Keratinocyte (primary cell): ENCODE data around the gene NEK10. TPM values are rescaled to one million over a fixed set of nuclear protein-coding genes. Genes with fewer than 3 reads are reported as not detected.

ENCODE experiments used
- DNase-seq: peaks from one replicate; pipeline ENCODE4 v3.0.0-alpha.2; 2011; ENCODE audit warnings: low read depth, missing footprints, low spot score
- FAIRE-seq: peaks from 2 replicates; lab custom pipeline; 2011; peaks lifted over from hg19 to GRCh38; lab: Jason Lieb, UNC
- H2AFZ ChIP-seq: 2 replicates; pipeline ENCODE4 v1.6.0; 2012; ENCODE audit warnings: low read length, control low read depth, inconsistent platforms; ENCODE audit not compliant: control insufficient read depth
- H3K27ac ChIP-seq: 2 replicates; pipeline ENCODE4 v1.5.1; 2011; ENCODE audit warnings: low read length; ENCODE audit not compliant: control insufficient read depth, insufficient read depth
- H3K27me3 ChIP-seq: 3 replicates; pipeline ENCODE4 v1.6.0; 2011; ENCODE audit warnings: low read length; ENCODE audit not compliant: control insufficient read depth, insufficient read depth; ENCODE audit errors: extremely low read depth
- H3K36me3 ChIP-seq, 2 experiments: 2 replicates in 1 of 2; 3 replicates in 1 of 2; pipeline ENCODE4 v1.5.1; 2011; ENCODE audit warnings: low read length in 2 of 2, mild to moderate bottlenecking in 1 of 2; ENCODE audit not compliant: control insufficient read depth in 2 of 2, insufficient read depth in 2 of 2; ENCODE audit errors: extremely low read depth in 1 of 2
- H3K4me1 ChIP-seq: 3 replicates; pipeline ENCODE4 v1.5.1; 2011; ENCODE audit warnings: low read length; ENCODE audit not compliant: control insufficient read depth, insufficient read depth; ENCODE audit errors: extremely low read depth
- H3K4me2 ChIP-seq: 3 replicates; pipeline ENCODE4 v1.6.0; 2011; ENCODE audit warnings: low read depth, low read length; ENCODE audit not compliant: control insufficient read depth, insufficient read depth; ENCODE audit errors: extremely low read depth
- H3K4me3 ChIP-seq, 3 experiments: fragments of 200-600 bp in 1 of 3; sonication (generic) in 1 of 3; 2 replicates in 2 of 3; 3 replicates in 1 of 3; pipeline ENCODE4 v1.5.1; 2011 to 2016; ENCODE audit warnings: low read length in 3 of 3, mild to moderate bottlenecking in 3 of 3, control low read depth in 2 of 3, inconsistent platforms in 1 of 3, low read depth in 1 of 3, mixed read lengths in 1 of 3, mixed run types in 1 of 3, moderate library complexity in 1 of 3; ENCODE audit not compliant: control insufficient read depth in 2 of 3, insufficient read depth in 2 of 3; ENCODE audit errors: extremely low read depth in 1 of 3
- H3K79me2 ChIP-seq: 2 replicates; pipeline ENCODE4 v1.6.0; 2012; ENCODE audit warnings: low read length; ENCODE audit not compliant: control insufficient read depth, insufficient read depth
- H3K9ac ChIP-seq: 3 replicates; pipeline ENCODE4 v1.6.0; 2011; ENCODE audit warnings: low read length; ENCODE audit not compliant: control insufficient read depth, insufficient read depth; ENCODE audit errors: extremely low read depth
- H3K9me1 ChIP-seq: 3 replicates; pipeline ENCODE4 v1.6.0; 2011; ENCODE audit warnings: low read length; ENCODE audit not compliant: control insufficient read depth, insufficient read depth; ENCODE audit errors: extremely low read depth
- H3K9me3 ChIP-seq: 2 replicates; pipeline ENCODE4 v1.5.1; 2012; ENCODE audit warnings: low read depth, low read length; ENCODE audit not compliant: control insufficient read depth
- H4K20me1 ChIP-seq: 3 replicates; pipeline ENCODE4 v1.6.0; 2011; ENCODE audit warnings: low read length; ENCODE audit not compliant: control insufficient read depth, insufficient read depth; ENCODE audit errors: extremely low read depth
- EZH2 ChIP-seq: IDR thresholded peaks from one replicate; pipeline ENCODE4 v1.6.1; 2012; ENCODE audit warnings: inconsistent platforms, mild to moderate bottlenecking, low read length, moderate library complexity
- dilution Hi-C: fragments of 300-500 bp; cut with MboI; formaldehyde crosslinking; loops from one replicate; pipeline ENCODE4 v1.7.0; 2020; ENCODE audit warnings: low sequenced_read_pairs; ENCODE audit not compliant: extremely low pct_ligation_motif_present
- polyA plus RNA-seq, 5 experiments: library from polyadenylated mRNA; depleted of rRNA in 3 of 5; stranded (reverse) in 3 of 5; stranded (forward) in 1 of 5; unstranded in 1 of 5; fragments of >200 nt; gene quantifications; 1 replicate in 1 of 5; 2 replicates in 3 of 5; 3 replicates in 1 of 5; pipeline versions ENCODE4 v1.2.1 to v1.2.3, GENCODE V29; 2011 to 2012; ENCODE audit warnings: missing spikeins in 2 of 5, low read depth in 1 of 5, low replicate concordance in 1 of 5
- TF ChIP-seq, protein P1 (sequence below), 3 experiments: IDR thresholded peaks in 1 of 3; conservative IDR thresholded peaks in 1 of 3; optimal IDR thresholded peaks in 1 of 3; 2 replicates in 2 of 3; 3 replicates in 1 of 3; pipeline versions ENCODE3 to v1.5.1; 2011; ENCODE audit warnings: low read length in 3 of 3, mild to moderate bottlenecking in 3 of 3, moderate library complexity in 2 of 3, control low read depth in 1 of 3, inconsistent platforms in 1 of 3; ENCODE audit not compliant: insufficient read depth in 2 of 3; ENCODE audit errors: extremely low read depth in 1 of 3

NEK10 gene
- polyA plus RNA-seq, 1 donor (not counting 4 experiments of a cell fraction or from before 2014, with no cell fraction given): 0.98 TPM

DNA sequence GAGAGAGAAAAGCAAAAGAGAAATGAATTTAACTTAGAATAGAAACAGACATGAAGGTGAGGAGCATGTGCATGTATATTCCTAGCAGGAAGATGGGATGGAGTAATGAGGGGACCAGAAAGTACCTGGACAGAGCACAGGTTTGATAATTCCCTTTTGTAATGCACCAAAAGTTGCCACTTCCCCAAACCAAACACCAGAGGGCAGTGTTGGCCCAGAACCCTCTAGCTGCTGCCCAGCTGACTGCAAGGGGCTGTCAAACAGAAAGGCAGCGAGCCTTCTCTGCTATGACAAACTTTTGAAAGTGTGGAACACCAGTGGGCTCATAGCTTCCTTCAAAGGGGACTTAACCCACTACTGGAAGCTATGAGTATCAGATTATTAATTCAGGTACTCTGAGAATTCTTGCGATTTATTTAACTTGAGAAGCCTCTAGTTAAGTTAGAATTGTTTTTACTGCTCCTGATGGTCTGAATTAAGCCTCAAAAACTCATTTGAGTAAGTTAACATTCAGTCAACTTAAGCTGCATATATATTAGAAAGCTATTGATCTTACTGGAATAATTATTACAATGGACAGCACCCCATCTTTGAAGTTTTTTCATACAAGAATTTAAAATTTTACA lies 234.9 kb downstream of the NEK10 start:
- no peak for TF ChIP-seq EZH2
- TF ChIP-seq, protein P1, sequence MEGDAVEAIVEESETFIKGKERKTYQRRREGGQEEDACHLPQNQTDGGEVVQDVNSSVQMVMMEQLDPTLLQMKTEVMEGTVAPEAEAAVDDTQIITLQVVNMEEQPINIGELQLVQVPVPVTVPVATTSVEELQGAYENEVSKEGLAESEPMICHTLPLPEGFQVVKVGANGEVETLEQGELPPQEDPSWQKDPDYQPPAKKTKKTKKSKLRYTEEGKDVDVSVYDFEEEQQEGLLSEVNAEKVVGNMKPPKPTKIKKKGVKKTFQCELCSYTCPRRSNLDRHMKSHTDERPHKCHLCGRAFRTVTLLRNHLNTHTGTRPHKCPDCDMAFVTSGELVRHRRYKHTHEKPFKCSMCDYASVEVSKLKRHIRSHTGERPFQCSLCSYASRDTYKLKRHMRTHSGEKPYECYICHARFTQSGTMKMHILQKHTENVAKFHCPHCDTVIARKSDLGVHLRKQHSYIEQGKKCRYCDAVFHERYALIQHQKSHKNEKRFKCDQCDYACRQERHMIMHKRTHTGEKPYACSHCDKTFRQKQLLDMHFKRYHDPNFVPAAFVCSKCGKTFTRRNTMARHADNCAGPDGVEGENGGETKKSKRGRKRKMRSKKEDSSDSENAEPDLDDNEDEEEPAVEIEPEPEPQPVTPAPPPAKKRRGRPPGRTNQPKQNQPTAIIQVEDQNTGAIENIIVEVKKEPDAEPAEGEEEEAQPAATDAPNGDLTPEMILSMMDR (optimal IDR thresholded peaks at IDR 0.05 in 1 of 3, IDR thresholded peaks at IDR 0.05 in 1 of 3, conservative IDR thresholded peaks at IDR 0.05 in 1 of 3; ENCODE audit: extremely low read depth in 1 of 3, insufficient read depth in 2 of 3, low read length in 3 of 3): peak; percentile 88 to 92 (median 88)
- no peak for FAIRE-seq

DNA sequence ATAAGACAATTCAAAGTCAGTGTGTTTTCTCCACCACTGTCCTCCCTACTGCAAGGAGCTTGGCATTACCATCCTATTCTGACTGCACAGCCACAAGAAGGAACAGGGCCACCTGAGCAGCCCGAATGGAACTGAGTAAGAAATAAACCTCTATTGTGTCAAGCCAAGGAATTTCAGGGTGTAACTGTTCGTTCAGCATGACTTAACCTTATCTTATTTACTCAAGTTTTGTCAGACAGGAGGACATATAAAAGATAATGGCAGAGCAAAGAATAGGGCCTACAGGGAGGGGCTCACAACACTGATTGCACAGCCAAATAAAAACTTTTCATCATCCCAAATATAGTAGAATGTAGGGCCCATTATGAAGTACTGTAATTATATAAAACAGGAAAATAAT lies 236.1 kb downstream of the NEK10 start:
- H4K20me1 ChIP-seq: no peaks in the 10 kb centered on the region
- H3K79me2 ChIP-seq: no peaks in the 10 kb centered on the region
- no peaks in the 10 kb centered on the region for H3K36me3 ChIP-seq
- H3K9ac ChIP-seq: no peak overlapping the region
- H3K9me3 ChIP-seq: no peaks in the 10 kb centered on the region
- no peak overlapping the region for H3K4me2 ChIP-seq
- dilution Hi-C loops: loop anchor here (25.0 kb wide), 1 partner anchor 129 kb away; no protein-coding TSS in a partner anchor
- FAIRE-seq (no peak), DNase-seq (no peak)
- no peaks in the 10 kb centered on the region for H3K4me1 ChIP-seq
- no peak overlapping the region for H3K27ac ChIP-seq
- H3K27me3 ChIP-seq: no peaks in the 10 kb centered on the region
- TF ChIP-seq, protein P1 (optimal IDR thresholded peaks at IDR 0.05 in 1 of 3, IDR thresholded peaks at IDR 0.05 in 1 of 3, conservative IDR thresholded peaks at IDR 0.05 in 1 of 3; ENCODE audit: extremely low read depth in 1 of 3, insufficient read depth in 2 of 3, low read length in 3 of 3): no peak
- no peak for TF ChIP-seq EZH2
- H3K9me1 ChIP-seq: no peaks in the 10 kb centered on the region
- no peak overlapping the region for H3K4me3 ChIP-seq
- H2AFZ ChIP-seq: no peak overlapping the region

More for the DNA sequence above, 234.9 kb downstream of the NEK10 start:
- dilution Hi-C loops: loop anchor here (25.0 kb wide), 1 partner anchor 128 kb away; no protein-coding TSS in a partner anchor
- Histone ChIP-seq H3K9me1 (no peaks in the 10 kb centered on the region), H3K9ac (no peak overlapping the region), H3K36me3 (no peaks in the 10 kb centered on the region), H3K27ac (no peak overlapping the region), H2AFZ (no peak overlapping the region), H3K4me3 (no peak overlapping the region), H3K27me3 (no peaks in the 10 kb centered on the region), H3K9me3 (no peaks in the 10 kb centered on the region), H3K4me2 (no peak overlapping the region), H3K4me1 (no peaks in the 10 kb centered on the region), H3K79me2 (no peaks in the 10 kb centered on the region), H4K20me1 (no peaks in the 10 kb centered on the region)
- no peak for DNase-seq
